NCI-H187 (cell line): ENCODE measurements around the gene ABLIM2.

Source experiments
- DNase-seq, 2 experiments: peaks; one replicate each; lab custom pipeline; 2025; lab: John Stamatoyannopoulos, UW

Gene ABLIM2

DNA sequence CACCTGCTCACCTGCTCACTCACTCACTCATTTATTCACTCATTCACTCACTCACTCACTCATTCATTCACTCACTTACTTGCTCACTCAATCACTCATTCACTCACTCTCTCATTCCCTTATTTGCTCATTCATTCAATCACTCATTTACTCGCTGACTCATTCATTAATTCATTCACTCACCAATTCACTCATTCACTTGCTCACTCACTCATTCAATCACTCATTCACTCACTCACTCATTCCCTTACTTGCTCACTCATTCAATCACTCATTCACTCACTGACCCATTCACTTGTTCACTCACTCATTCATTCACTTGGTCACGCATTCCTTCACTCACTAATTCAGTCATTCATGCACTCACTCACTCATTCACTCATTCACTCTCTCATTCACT is 130.2 kb downstream of the ABLIM2 start:
- no peak for DNase-seq

DNA sequence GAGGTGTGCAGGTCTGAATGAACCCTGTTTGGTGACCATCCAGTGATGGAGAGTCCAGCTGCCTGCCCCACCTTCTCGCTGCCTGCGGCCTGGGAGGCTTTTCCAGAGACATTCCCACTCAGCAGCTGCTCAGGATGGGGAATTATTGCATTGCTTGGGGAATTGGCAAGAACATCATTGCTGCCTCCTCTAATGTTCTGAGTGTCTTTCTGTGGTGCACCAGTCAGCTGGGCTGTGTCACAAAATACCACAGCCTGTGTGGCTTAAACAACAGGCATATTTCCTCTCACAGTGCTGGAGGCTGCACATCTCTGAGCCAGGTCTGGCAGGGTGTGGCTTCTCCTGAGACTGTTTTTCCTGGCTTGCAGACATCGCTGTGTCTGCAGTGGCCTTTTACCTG is 132.2 kb downstream of the ABLIM2 start:
- DNase-seq, result no peak

DNA sequence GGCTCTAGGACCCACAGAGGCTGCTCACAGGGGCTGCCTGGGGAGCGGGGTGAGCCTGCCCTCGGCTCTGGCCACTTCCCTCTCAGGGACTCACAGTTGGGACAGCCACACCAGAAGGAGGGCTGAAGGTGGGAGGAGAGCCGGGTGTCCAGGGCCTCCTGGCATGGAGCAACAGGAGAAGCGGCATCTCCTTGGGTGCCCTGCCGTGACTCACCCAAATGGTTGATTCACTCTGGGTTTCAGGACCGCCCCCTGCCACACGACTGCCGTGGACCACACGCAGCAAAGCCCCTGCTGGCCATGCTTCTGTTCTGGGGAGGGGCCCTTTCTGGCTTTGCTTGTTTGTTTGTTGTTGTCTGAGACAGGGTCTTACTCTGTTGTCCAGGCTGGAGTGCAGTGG is 132.9 kb downstream of the ABLIM2 start:
- DNase-seq, result no peak

DNA sequence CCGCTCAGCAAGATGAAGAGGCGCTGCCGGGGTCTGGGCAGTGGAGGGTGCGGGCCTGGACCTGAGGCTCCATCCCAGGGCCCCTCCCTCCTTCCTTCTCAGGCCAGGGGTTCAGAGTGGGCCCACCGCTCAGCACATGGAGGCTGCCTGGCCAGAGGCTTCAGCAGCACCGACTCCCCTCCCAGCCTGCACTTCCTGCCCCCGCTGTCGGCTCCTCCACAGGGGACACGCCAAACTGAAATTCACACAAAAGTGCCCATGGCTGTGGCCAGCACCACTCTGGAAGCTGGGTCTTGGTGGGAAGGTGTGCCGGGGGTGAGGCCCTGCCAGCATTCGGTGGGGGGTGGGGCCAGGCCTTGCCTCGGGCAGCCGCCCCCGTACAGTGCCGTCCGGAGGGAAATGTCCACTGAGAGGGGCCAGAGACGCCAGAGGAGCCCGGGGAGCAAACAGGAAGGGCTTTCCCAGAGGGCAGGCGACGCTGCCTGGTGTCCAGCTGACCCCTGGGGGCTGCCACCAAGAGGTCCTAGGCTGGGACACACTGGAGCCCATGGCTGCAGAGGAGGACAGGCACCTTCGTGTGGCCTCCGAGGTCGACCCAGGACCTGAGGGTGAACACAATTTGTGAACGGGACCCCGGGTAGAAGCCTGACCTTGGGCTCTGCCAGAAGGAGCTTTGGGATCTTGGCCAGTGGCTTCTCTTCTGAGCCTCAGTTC is 134.4 kb downstream of the ABLIM2 start:
- DNase-seq, result no peak

DNA sequence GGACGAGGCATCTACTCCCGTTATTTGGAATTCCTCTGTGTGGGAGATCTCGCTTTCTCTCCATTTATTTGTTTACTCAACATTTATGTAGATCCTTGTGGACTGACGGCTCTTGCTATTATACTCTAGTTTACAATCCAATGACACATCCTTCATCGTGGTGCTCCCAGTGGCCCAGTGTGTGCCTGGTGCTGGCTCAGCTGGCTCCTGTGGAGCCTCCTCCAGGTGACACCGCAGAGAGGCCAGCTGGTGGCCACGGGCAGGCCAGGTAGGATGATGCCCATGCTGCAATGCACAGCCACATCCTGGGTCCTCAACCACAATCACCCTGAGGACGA is 134.9 kb downstream of the ABLIM2 start:
- no peak for DNase-seq

DNA sequence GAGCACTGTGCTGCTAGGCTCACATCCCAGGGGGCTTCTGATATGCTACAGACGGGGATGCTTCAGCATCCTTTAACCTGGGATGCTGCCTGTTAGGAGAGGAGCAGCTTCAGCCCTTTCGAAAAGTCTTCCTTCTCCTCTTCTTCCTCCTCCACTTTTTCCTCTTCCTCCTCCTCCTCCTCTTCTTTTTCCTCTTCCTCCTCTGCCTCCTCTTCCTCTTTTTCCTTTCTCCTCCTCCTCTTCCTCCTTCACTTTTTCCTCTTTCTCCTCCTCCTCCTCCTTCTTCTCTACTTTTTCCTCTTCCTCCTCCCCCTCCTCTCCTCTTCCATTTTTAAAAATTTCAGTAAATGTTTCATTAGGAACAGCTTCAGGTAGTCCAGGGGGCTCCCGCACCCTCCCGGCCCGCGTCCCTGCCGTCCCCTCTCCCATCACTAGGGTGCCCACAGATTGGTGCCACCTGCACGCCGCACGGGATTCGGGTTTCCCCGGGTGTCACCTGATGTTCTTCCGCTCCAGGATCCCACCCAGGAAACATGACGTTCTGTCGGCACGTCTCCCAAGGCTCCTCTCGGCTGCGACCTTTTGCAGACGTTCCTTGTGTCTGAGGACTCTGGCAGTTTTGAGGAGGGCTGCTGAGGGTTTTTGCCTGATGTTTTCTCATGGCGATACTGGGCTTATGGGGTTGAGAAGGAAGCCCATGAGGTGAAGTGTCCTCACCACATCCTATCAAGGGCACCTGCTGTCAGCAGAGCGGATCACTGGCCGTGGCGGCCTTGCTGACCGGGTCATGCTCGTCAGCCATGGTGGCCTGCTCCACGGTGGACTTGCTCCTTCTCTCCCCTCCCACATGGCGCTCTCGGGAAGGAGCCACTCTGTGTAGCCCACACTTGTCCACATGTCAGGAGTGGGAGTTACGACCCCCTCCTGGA is 135.6 kb downstream of the ABLIM2 start:
- DNase-seq, result no peak

DNA sequence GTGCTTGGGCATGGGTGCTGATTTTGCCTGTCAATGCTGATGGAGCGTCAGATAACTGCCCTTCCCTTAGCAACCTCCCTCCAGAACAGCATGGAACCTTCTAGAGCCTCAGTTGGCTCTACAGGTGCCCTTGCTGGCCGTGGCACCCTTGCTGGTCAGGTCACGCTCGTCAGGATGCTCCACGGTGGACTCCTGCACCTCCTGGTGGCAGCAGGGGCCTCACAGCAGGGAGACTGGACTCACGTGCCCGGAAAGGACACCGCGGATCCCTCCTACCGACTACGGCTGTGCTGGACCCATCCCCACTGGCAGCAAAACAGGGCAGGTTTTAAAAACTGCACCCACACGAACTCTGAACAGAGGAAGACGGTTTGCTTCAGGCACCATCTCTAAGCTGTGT is 136.8 kb downstream of the ABLIM2 start:
- DNase-seq, result no peak

DNA sequence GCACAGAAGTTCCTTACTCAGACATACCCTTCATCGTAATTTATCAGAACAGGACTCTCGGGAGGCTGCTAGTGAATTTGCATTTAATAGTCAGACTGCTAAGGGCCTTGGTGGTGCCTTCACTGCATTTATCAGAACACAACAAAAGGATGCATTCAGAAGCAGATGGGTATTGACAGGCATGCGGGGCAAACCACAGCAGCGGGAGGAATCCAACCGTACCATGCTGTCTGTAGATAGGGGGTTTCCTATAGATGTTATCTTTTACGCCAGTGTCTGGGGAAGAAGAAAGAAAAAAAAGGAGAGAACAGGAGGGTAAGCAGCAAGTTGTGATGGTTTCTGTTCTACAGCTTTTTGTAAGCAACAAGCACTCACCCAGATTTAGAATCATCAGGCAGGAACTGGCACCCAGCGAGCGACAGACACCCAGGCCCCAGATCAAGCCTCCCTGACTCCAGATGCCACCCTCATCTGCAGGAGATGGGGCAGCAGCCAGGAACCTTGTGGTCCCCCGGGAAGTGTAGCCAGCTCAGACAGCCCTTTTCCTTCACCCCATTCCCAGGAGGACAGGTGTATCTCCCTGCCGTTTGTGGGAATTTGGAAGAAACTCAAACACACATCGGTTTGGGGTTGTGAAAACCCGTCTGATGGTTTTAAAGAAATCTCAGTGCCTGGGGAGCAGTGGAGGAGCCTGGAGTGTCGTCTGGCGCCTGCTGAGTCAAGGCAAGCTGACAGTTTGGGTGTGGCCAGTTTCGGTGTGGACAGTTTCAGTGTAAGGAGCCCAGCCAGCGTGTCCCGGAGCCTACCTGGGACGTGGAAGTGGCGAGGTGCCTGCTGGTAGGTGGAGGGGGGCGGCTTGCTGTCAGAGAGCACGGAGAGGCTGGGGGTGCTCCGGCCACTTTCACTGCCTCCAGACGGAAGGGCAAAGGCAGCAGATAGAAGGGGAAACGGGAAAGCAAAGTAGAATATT is 138.9 kb downstream of the ABLIM2 start:
- DNase-seq, result peak; percentile 76 to 88

DNA sequence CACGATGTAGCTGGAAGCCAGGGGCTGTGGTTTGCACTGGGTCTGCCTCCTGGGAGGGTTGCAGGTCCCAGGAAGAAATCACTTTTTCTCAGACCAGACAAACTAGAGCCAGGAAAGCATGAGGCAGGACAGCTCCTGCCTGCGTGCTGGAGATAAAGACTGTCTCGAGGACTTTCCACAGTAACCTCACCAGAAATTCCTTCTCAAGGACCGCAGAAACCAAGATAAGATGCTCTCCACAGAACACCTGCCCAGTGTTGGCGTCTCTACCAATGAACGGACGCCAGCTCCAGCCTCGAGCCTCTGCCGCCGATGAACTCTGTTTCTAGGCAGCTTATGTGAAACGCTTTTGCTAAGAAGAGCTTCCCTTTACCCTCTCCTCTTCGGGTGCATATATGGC is 142.1 kb downstream of the ABLIM2 start:
- peak; percentile 56 to 67 for DNase-seq

DNA sequence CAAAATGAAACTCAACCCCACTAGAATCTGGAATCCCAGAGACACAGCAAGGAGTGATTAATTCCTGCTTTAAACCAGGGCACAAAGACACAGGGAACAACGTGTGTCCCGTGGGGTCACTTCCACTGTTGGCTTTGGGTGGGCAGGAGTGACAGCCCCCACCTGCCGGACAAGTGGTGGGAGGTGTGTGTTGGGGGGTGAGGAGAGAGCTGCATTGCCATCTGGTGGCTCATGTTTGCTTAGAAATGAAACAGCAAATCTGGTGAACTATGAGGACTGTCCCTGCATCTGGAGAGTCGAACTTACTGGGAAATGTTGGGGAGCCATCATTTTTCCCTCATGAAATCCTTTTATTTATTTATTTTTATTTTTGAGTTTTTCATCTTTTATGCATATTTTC is 143.1 kb downstream of the ABLIM2 start:
- DNase-seq, result no peak

DNA sequence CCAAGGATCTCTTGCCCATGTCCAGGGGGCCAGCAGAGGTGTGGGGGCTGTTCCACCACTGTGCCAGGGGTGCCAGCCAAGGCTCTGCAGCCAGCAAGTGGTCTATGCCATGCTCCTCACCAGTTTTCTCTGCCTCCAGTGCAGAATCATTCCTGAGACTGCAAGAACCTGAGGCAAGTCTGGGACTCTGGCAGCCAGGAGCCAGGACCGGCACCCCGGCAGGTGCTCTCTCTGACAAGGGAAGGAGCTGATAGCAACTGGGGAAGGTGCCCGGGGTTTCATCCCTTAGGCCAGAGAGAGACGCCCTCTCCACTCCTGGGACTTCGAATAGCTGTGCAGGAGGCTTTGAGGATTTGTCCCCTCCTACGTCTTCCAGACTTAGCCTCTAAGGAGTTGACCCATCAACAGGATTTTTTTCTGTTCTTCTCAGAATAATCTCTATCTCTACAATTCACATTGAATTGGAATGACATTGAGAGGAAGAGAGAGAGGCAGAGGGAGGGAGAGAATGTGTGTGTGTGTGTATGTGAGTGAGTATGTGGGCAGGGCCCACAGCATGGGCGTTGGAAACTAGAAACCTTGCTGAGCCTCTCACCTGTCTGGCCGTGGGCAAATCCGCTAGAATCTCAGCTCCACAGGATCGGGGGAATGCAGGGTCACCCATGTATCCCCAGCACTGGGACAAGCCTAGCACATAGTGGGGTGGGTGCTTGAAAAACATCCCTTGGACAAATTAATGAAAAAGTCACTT is 144.5 kb downstream of the ABLIM2 start:
- DNase-seq, result no peak

DNA sequence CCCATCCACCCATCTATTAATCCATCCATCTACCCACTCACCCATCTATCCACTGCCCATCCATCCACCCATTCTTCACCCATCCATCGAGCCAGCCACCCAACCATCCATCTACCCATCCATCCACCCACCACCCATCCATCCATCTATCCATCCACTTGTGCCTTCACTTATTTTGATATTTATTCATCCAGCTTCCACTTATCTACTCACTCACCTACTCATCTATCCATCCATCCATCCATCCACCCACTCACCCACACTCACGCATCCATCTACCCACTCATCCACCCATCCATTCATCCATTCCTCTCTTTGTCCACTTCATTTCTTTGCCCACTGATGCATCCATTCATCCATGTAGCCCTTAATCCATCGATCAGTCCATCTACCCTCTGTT is 146.1 kb downstream of the ABLIM2 start:
- no peak for DNase-seq

DNA sequence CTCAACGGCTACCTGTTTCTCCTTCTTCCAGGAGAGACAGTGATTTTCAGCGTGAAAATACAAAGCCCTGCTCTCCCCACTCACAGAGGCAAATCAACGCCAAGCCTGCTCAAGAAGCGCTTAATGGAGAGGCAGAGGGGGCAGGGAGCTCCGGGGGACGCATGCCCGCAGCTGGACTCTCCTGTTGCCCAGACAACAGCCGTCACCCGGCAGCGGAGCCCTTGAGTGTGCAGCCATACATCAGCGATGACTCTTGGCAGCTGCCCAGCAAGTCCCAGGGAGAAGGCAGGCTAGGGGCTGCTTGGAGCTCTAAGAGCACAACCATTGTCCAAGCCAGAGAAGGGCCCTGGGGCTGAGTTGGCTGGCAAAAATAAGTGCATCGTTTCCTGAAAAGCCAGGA is 148.0 kb downstream of the ABLIM2 start:
- DNase-seq, result peak; percentile 95 to 99

DNA sequence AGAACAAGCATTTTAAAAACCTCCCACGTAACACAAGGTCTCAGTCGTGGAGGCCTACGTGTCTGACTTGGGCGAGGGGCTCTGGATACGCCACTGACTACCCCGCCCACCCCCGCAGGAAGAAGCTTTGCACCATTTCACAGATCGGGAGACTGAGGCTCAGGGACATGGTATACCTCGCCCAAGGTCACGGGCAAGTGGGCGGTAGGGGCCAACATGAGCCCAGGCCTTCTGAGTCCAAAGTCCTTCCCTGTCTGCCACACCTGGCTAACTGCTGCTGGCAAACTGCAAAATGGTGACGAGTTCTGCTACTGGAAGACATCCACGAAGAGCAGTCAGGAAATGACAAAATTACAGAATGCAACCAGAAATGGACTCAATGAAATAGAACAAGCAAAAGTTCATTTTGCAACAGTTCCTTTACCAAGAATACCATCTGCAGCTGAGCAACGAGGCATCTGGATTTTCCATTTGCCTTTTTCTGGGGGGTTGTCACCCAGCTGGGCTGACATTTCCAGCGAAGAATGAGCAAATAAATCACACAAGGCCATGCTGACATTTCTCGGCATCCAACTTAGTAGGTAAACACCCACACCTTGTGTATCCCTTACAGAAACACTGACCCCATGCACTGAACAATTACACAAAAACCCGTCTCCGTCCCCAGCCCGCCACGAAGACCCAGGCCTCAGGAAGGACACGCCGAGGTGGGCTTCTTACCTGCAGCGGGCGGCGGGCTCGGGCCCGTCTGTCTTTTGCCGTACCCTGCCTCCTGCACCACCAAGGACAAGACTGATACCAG is 148.7 kb downstream of the ABLIM2 start:
- DNase-seq, result no peak

DNA sequence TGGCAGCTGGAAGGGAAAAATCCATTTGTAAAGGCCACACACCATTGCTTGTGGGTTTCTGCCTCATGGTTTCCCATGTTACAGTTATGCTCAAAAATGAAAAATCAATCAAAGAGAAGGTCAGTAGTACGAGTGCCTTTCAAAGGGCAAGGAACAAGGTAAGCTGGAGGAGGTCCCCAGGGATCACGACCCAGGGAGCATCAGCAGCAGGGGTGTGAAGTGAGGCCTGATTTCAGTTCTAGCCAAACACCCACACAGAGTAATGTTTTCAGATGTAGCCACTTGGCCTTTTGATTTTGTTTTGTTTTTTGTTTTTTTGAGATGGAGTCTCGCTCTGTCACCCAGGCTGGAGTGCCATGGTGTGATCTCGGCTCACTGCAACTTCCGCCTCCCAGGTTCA is 149.5 kb downstream of the ABLIM2 start:
- no peak for DNase-seq

DNA sequence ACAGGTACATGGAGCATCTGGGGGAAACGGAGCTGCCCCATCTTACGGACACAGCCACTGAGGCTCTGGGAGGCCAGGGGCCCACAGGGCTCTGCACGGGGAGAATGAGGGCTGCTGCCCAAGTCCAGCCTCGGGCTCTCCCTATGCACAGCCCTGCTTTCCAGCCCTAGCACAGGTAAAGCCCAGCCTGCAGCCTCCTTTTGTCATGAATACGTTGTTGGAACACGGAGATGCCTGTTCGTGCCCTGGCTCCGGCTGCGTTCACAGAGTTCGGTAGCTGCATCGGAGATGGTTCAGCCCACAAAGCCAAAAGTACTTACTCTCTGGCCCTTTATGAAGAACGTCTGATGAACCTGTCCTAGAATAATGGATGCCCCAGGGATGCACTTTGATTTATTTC is 150.2 kb downstream of the ABLIM2 start:
- DNase-seq, result no peak

DNA sequence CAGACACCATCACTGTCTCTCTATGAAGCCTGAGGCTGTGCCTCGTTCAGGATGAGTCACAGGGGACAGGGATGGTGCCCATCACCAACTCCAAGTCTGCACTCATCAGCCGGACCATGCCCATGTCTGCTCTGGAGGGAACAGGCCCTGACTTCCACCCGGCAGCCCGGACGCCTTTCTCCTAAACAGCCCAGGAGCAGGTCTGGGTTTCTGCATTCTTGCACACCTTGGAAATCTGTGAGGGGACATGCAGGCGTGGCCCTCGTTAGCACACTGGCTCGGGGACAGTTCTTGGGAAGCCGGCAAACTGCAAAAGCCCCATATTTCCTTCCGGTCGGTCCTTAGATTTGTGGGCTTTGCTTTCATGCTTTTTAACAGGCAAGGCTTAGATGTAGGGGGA is 151.0 kb downstream of the ABLIM2 start:
- no peak for DNase-seq

DNA sequence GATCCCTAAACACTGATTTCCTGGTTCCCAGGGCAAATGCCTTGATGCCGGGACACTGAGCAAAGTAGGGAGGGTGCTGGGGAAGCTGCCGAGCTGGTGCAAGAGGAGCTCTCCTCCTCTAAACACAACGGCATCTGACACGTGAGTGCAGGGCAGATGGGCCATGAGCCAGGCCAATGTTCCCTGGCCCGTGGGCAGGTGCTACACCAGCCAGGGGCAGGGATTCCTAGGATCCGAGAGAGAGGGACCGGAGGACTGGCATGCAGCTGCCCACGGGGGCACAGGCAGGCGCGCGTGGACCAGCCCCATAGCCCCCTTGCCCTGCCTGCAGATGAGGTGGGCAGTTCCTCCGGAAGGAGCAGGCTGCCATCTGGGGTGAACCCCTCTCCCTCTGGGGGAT is 152.1 kb downstream of the ABLIM2 start:
- no peak for DNase-seq

DNA sequence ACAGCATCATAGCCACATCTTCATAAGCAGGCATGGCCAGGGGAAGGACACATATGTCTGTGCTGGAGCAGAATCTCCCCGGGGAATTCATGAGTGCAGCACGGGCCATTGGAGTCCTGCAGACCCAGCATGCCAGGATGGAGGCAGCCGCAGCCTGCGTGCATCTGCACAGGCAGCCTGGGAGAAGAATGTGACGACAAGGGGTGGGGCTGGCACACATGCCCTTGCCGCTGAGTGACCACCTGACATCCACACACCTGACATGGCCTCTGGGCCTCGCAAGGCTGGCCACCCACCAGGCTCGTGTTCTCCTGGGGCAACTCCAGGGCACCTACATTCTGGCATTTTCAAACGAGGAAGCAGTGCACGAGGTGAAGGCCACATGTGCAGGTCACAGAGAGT is 152.8 kb downstream of the ABLIM2 start:
- DNase-seq, result no peak

DNA sequence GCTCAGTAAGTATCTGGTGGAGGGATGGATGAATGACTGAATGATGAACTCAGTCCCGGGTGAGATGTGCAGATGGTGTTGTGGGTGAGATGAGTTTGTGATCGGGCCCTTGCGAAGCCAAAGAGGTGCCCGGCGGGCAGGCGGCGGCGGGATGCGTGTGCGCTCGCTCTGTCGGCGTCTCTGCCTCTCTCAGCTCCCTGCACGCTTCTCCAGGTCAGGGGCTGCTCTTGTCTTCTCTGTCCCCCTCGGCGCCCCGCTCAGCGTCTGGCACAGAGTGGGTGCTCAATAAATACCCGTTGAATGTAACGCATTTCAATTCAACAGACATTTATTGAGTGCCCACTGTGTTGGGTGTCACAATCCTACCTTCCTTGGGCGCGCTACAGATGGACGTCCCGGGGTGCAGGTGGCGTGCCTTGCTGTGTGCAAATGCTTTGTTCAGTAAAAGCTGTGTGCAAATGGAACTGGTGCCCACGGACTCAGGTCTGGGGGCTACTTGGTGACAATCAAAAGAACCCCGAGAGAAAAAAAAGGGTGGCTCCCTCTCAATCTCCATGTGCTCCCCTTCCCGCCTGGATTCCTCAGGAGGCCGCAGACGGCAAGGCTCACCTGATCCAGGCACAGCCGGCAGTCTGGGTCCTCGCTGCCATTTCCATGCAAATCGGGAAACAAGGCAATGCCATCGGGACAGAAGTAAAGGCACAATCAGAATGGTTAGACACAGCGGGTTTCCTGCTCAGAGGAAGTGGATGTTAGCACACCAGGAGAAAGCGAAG is 153.4 kb downstream of the ABLIM2 start:
- DNase-seq, result no peak
